NCI-H1417 treated with DMSO at 0.1 percent for 48 hours (cell line): Measurements from ENCODE around the gene NIPAL4.

ENCODE experiments used
- DNase-seq: peaks from one replicate; lab custom pipeline; 2025; lab: John Stamatoyannopoulos, UW

The NIPAL4 gene

GRCh38 chr5:157516626-157517325 is 56.8 kb downstream of the NIPAL4 start:
- DNase-seq, result no peak

- DNase-seq, result no peak
These were observed 59.0 kb downstream of the NIPAL4 start for GRCh38 chr5:157518963-157519362.

GRCh38 chr5:157519579-157520253 is 59.7 kb downstream of the NIPAL4 start:
- DNase-seq, result no peak

GRCh38 chr5:157520911-157521703 is 61.1 kb downstream of the NIPAL4 start:
- DNase-seq, result no peak

GRCh38 chr5:157521704-157522029 is 61.7 kb downstream of the NIPAL4 start:
- DNase-seq, result no peak

- no peak for DNase-seq
These were observed 64.0 kb downstream of the NIPAL4 start for GRCh38 chr5:157523976-157524375.
